RWPE1 (cell line): ENCODE data around the gene PTPRC.

ENCODE experiments used
- CTCF ChIA-PET: fragments of 350-600 bp; sonication (Branson Sonifier 250); formaldehyde crosslinking; extraction: SDS; loops from one replicate; lab custom pipeline; 2021; lab: Yijun Ruan, JAX
- POLR2A ChIA-PET: fragments of 400-600 bp; formaldehyde crosslinking; extraction: SDS; loops from one replicate; lab custom pipeline; 2020; ENCODE audit warnings: antibody characterized with exemption; ENCODE audit not compliant: low non-redundant PET; lab: Yijun Ruan, JAX
- DNase-seq: peaks from one replicate; pipeline ENCODE4 v3.0.0; 2012; ENCODE audit warnings: low spot score
- H3K27ac ChIP-seq: fragments of 450-650 bp; 2 replicates; pipeline ENCODE4 v1.5.1; 2017
- CTCF ChIP-seq: fragments of 450-650 bp; conservative IDR thresholded peaks from 2 replicates; pipeline ENCODE4 v1.5.1; 2017; ENCODE audit warnings: low read depth, mild to moderate bottlenecking

Gene PTPRC

DNA sequence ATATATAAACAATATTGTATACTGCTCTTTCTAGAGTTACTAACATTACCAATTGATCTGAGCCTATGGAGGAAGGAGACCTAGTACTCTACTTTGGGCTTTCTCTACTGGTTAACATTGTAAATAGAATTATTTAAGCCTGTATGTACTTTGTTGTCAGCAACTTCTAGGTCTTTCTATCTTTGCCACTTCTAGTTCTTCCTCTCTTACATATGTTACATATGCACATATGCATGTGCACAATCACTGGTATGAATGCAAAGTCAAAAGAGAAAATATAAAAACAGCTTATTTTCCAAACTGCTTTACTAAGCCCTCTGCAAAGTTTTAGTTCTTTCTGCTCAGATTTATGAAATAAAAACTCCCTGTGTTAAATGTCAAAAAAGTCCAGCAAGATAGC is 84.3 kb downstream of the PTPRC start:
- DNase-seq = no peak
- no peak overlapping the region for H3K27ac ChIP-seq
- ChIA-PET CTCF (interaction anchor here (0.6 to 1.1 kb wide), 5 partner anchors 23 to 839 kb away, joined by 3 to 5 read pairs (median 3); no protein-coding TSS in a partner anchor), POLR2A (no interaction called here)
- no peak for TF ChIP-seq CTCF

DNA sequence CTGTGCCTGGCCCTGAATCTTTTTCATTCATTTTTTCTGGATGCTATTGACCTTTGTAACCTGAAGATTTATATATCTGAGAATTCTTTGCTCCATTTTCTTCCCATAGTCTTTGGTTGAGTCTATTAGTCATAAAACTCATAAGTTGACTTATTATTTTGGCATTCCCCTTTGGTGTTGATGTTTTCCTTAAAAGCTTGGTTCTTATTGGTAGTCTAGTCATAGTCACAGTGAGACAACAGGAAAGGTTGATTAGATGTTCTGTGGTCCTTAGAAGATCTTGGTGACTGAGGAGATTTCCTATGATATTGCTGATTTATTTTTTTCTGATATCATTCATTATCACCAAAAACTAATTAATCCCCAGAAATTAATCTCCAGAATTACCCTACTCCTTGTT is 86.2 kb downstream of the PTPRC start:
- TF ChIP-seq CTCF = no peak
- ChIA-PET POLR2A (no interaction called here), CTCF (interaction anchor here (0.6 kb wide), 1 partner anchor 20 kb away, joined by 6 read pairs; no protein-coding TSS in a partner anchor)
- H3K27ac ChIP-seq = no peak overlapping the region
- DNase-seq = no peak

DNA sequence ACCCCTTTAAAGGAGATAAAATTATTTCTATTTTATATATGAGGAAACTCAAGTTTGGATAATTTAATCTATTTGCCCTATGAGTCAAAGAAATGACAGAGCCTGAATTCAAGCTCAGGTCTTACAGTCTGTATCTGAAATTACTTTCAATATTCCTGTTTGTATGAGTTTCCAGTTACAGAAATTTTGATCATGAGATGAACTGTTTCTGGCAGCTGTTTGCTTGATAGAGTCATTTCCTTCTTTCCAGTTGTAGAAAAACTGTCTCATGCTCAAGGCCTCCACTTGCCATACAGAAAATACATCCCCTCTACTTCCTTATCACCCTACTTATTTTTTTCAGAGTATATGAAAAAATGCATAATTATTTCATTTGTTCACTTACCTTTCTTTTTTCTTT is 87.6 kb downstream of the PTPRC start:
- no peak overlapping the region for H3K27ac ChIP-seq
- ChIA-PET CTCF (no interaction called here), POLR2A (no interaction called here)
- TF ChIP-seq CTCF = no peak
- no peak for DNase-seq

- POLR2A ChIA-PET = no interaction called here
- no peak for TF ChIP-seq CTCF
- CTCF ChIA-PET = interaction anchor here (0.6 to 1.0 kb wide), 2 partner anchors 23 to 192 kb away, joined by 3 read pairs; no protein-coding TSS in a partner anchor
- DNase-seq = no peak
- no peak overlapping the region for H3K27ac ChIP-seq
These were observed 90.5 kb downstream of the PTPRC start for GRCh38 chr1:198729195-198729863.

DNA sequence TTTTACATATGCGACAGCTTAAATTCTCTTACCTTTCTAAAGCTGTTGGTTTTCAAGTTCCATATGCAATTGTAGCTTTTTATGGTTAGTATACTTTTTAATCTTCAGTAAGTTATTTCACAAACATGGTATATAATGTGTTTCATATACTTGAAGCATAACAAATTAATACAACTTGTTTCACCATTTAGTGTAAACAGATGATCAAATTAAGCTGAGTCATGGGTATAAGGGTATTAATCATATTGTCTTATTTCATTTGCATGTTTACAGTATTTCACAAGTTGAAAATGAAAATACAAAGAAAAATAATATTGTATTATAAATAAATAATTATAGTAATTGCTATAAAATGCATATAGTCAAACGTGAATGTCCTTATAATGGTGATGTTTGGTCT is 92.1 kb downstream of the PTPRC start:
- DNase-seq = no peak
- H3K27ac ChIP-seq = no peak overlapping the region
- no peak for TF ChIP-seq CTCF
- ChIA-PET CTCF (interaction anchor here (0.6 kb wide), 2 partner anchors 32 to 1704 kb away, joined by 4 read pairs; no protein-coding TSS in a partner anchor), POLR2A (no interaction called here)

DNA sequence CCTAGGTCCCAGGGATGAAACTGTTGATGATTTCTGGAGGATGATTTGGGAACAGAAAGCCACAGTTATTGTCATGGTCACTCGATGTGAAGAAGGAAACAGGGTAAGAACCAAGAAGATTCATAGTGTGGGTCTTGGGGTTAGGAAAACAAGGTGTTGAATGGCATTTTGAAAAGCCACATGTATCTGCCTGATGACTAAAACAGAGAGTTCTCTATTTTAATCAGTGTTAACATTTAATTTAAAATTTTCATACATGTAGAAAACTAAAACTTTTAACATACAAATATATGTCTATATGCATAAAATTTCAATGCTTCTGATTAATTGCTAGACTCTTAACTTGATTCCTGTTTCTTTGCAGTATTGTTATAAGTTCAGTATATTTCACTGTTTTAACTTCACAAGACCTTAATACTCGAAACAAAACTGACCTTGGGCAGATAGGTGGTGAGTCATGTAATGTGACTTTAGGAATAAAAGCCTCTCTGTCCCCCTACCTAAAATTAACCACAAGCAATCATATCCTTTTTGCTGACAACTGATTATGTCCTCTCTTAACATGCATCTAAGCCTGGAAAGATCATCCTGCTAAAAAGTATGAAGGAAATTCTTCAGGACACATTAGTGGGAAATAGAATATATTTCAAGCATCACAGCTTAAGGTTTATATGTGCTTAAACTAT is 95.6 kb downstream of the PTPRC start:
- DNase-seq = no peak
- H3K27ac ChIP-seq = no peak overlapping the region
- CTCF ChIA-PET = no interaction called here
- no peak for TF ChIP-seq CTCF
- POLR2A ChIA-PET = no interaction called here
